Effector memory CD8-positive, alpha-beta T cell (primary cell): Measurements from ENCODE around the gene STOM.
A peak's percentile ranks its signal among the peaks of the same experiment; 100 is the strongest.

ENCODE experiments used
- ATAC-seq: fragments of 150-1000 bp; cut with Tn5 transposase; replicated peaks from 2 replicates; pipeline ENCODE4 v1.10.0; 2021; ENCODE audit warnings: mild to moderate bottlenecking, moderate library complexity
- DNase-seq, 3 experiments: peaks; one replicate each; pipeline ENCODE4 v3.0.0; 2021
- H3K27ac Mint-ChIP-seq, 2 donors: one replicate each; pipeline ENCODE4 v1.8.0; 2022; ENCODE audit warnings: mild to moderate bottlenecking in 2 of 2, mixed read lengths in 2 of 2, moderate library complexity in 2 of 2
- H3K27me3 Mint-ChIP-seq, 2 donors: one replicate each; pipeline ENCODE4 v1.8.0; 2022; ENCODE audit warnings: mixed read lengths in 2 of 2
- H3K36me3 Mint-ChIP-seq: one replicate; pipeline ENCODE4 v1.8.0; 2022; ENCODE audit warnings: mild to moderate bottlenecking, moderate library complexity, mixed read lengths; ENCODE audit not compliant: insufficient read depth
- H3K4me1 Mint-ChIP-seq, 2 donors: one replicate each; pipeline ENCODE4 v1.8.0; 2022; ENCODE audit warnings: low read depth in 2 of 2, mixed read lengths in 2 of 2
- H3K4me3 Mint-ChIP-seq, 2 donors: one replicate each; pipeline ENCODE4 v1.8.0; 2022; ENCODE audit warnings: mild to moderate bottlenecking in 2 of 2, mixed read lengths in 2 of 2, moderate library complexity in 2 of 2
- H3K9me3 Mint-ChIP-seq, 2 donors: one replicate each; pipeline ENCODE4 v1.8.0; 2022; ENCODE audit warnings: mixed read lengths in 2 of 2

Gene STOM

DNA sequence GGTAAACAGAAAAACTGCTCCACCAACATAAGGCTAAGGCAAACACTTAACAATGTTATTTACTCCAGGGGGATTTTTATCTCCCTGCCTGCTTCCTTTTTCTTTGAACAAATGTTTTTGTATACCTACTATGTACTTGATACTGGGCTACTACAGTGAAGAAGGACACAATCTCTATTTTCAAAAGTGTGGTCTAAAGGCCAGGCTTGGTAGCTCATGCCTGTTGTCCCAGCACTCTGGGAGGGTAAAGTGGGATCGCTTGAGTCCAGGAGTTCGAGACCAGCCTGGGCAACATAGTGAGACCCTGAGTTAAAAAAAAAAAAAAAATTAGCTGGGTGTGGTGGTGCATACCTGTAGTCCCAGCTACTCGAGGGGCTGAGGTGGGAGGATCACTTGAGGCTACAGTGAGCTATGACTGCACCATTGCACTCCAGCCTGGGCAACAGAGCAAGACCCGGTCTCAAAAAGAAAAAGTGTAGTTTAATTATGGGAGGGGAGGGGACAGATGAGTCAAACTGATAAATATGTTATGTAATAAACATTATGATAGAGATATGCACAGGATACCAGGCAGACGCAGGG, 3.3 kb downstream of the STOM start:
- Mint-ChIP-seq H3K36me3 (peaks cover 26% of the 10 kb centered on the region), H3K4me1 (peaks cover 40 to 67% of the 10 kb centered on the region in 2 donors), H3K27ac (peak overlapping the region; percentile 88 to 89), H3K4me3 (peak overlapping the region; percentile 83 to 93), H3K27me3 (no peaks in the 10 kb centered on the region), H3K9me3 (peaks cover 0 to 7% of the 10 kb centered on the region in 2 donors)
- DNase-seq: no peak
- ATAC-seq: no peak

DNA sequence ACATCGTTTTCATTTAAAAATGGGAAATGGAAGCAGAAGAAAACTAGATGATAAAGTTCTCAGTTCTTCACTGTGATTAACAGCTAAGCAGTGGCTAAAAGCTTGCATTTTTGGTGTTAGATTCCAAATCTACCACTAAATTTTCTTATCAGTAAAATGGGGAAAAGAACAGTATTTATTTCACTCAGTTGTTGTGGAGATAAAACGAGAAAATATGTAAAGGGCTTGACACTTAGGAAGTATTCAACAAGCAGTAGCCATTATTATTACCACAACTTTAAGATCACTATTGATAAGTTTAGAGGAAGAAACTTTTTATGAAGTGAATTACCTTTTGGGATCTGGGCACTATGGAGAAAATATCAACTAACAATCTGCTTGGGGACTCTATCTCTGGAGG, 4.5 kb downstream of the STOM start:
- Mint-ChIP-seq H3K27ac (peak overlapping the region; percentile 53 to 88), H3K9me3 (peaks cover 0 to 5% of the 10 kb centered on the region in 2 donors), H3K36me3 (peaks cover 34% of the 10 kb centered on the region), H3K4me1 (peaks cover 32 to 67% of the 10 kb centered on the region in 2 donors), H3K4me3 (peak overlapping the region; percentile 44 to 56), H3K27me3 (no peaks in the 10 kb centered on the region)
- no peak for DNase-seq
- no peak for ATAC-seq

DNA sequence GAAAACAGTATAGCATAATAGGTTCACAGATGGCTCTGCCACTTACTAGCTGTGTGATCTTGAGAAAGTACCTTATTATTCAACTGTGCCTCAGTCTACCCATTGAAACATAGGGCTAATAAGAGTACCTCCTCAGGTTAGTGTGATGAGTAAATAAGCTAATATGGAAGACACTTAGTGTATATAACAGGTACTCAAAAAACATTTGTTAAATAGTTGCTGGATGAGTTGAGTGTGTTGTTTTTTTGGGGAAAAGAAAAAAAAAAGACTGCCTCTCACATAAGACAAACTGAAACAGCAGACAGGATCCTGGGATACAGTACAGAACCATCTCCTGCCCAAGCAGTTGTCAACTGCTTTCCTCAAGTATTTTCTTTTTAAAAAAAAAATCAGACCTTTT, 5.2 kb downstream of the STOM start:
- Mint-ChIP-seq H3K4me1 (peaks cover 31 to 68% of the 10 kb centered on the region in 2 donors), H3K27me3 (no peaks in the 10 kb centered on the region), H3K4me3 (peak overlapping the region; percentile 44 to 56), H3K9me3 (no peaks in the 10 kb centered on the region), H3K27ac (peak overlapping the region; percentile 53 to 88), H3K36me3 (peaks cover 29% of the 10 kb centered on the region)
- DNase-seq (no peak), ATAC-seq (no peak)

DNA sequence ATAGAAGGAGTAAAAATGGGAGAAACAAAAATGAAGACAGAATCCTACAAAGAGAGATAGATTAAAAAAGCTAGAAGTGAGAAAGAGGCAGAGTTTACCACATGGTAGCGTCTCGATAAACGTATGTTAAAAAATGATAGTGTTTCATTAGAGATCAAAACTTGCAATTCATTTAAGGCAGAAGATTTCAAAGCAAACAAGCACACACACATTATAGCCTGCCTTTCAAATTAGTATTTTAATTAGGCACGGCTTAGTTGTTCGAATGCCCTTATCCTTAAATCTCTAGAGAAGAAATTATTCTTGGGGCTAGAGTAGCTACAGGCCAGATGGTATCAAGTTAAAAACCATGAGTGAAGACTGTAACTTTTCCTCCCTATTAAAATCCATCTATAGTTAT, 6.0 kb downstream of the STOM start:
- H3K4me3 Mint-ChIP-seq: peak overlapping the region; percentile 0 to 56
- DNase-seq (no peak), ATAC-seq (no peak)
- no peaks in the 10 kb centered on the region for H3K9me3 Mint-ChIP-seq
- H3K27ac Mint-ChIP-seq: peak overlapping the region in 1 of 2 donors; percentile 88
- H3K27me3 Mint-ChIP-seq: no peaks in the 10 kb centered on the region
- peaks cover 26% of the 10 kb centered on the region for H3K36me3 Mint-ChIP-seq
- H3K4me1 Mint-ChIP-seq: peaks cover 36 to 76% of the 10 kb centered on the region in 2 donors

DNA sequence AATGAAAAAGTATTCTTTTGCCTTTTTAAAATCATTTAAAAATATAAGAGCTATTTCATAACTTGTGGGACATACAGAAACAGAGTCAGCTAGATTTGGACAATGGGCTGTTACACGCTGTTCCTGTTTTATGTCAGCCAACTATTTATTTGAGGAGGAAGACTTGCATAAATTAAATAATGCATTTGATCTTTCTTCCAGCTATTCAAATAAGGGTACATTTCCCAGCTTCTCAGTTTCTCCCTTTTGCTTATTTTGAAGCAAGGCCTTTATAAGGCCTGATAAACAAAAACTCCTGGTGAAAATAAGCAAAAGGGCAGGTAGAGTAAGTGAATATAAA, 6.5 kb downstream of the STOM start:
- Mint-ChIP-seq H3K36me3 (peaks cover 26% of the 10 kb centered on the region), H3K27me3 (no peaks in the 10 kb centered on the region), H3K9me3 (no peaks in the 10 kb centered on the region), H3K27ac (peak overlapping the region in 1 of 2 donors; percentile 88), H3K4me1 (peaks cover 41 to 81% of the 10 kb centered on the region in 2 donors), H3K4me3 (peak overlapping the region; percentile 0 to 56)
- DNase-seq (no peak), ATAC-seq (no peak)

DNA sequence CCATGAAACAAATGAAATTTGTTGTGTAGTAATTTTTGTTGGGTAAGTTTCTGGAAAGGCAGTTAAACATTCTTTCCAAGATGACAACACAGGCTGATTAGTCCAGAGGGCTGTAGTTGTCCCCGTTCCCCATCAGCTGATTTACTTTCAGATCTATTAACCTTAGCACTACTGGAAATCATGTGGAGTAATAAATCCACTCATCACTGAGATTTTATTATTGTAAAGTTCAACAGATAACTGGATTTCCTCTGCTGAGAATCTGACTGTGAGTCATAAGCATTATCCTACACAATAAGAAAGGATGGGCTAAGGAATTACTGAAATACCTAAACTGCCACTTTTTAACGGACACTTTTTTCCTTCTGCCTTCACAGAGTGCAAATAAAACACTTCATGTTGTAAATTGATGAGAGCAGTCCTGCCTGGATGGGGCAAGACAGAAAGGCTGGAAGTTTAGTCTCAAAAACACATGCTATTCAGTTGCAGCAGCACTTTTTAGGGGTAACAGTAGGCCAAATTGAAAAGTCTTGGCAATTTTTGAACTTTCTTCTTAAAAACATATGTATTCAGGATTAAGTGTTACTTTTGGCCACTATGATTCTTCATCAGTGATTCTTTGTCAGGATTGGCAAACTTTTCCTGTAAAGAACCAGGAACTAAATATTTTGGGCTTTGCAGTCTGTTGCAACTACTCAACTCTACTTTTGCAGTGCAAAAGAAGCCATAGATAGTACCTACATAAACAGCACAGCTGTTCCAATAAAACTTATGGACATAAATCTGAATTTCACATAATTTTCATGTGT, 7.0 kb downstream of the STOM start:
- ATAC-seq (no peak), DNase-seq (no peak)
- H3K27ac Mint-ChIP-seq: peak overlapping the region in 1 of 2 donors; percentile 65
- H3K4me3 Mint-ChIP-seq: peak overlapping the region; percentile 6 to 46
- no peaks in the 10 kb centered on the region for H3K27me3 Mint-ChIP-seq
- H3K36me3 Mint-ChIP-seq: peaks cover 24% of the 10 kb centered on the region
- peaks cover 43 to 84% of the 10 kb centered on the region in 2 donors for H3K4me1 Mint-ChIP-seq
- H3K9me3 Mint-ChIP-seq: no peaks in the 10 kb centered on the region

DNA sequence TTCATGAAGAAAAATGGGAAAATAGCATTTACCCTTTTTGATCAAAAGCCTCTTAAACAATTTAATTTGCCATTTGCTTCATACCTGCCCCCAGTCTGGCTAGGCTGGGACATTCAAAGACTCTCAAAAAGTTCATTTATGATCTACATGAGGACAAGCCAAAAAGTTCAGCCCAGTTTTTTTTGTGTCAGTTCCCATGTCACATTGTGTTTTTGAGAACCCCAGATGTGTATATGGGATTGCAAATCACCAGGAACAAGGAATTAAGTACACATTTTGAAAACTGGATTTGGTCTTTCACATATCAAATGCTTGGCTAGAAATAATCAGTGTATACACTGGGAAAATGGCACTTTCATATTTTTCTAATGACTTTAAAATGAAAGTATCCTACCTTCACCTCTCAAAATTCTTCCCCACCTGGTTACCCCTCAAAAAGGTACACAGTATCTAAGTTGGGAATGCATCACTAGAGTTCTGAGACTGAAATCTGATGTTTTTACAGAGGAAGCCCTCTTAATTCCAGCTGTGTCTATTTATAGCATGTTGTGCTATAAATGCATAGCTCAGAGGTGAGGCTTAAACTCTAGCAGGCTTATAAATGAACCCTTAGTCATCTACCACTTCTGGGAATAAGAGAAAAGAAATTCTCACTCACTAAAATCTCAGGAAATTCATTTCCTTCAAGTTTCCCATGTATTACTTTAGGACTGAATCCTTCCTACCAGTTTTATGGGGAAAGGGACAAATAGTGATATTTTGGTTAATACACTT, 9.3 kb downstream of the STOM start:
- DNase-seq (no peak), ATAC-seq (no peak)
- H3K36me3 Mint-ChIP-seq: peaks cover 30% of the 10 kb centered on the region
- H3K4me3 Mint-ChIP-seq: peak overlapping the region in 1 of 2 donors; percentile 50
- no peaks in the 10 kb centered on the region for H3K9me3 Mint-ChIP-seq
- no peaks in the 10 kb centered on the region for H3K27me3 Mint-ChIP-seq
- H3K4me1 Mint-ChIP-seq: peaks cover 53 to 84% of the 10 kb centered on the region in 2 donors
- peak overlapping the region; percentile 70 to 92 for H3K27ac Mint-ChIP-seq

DNA sequence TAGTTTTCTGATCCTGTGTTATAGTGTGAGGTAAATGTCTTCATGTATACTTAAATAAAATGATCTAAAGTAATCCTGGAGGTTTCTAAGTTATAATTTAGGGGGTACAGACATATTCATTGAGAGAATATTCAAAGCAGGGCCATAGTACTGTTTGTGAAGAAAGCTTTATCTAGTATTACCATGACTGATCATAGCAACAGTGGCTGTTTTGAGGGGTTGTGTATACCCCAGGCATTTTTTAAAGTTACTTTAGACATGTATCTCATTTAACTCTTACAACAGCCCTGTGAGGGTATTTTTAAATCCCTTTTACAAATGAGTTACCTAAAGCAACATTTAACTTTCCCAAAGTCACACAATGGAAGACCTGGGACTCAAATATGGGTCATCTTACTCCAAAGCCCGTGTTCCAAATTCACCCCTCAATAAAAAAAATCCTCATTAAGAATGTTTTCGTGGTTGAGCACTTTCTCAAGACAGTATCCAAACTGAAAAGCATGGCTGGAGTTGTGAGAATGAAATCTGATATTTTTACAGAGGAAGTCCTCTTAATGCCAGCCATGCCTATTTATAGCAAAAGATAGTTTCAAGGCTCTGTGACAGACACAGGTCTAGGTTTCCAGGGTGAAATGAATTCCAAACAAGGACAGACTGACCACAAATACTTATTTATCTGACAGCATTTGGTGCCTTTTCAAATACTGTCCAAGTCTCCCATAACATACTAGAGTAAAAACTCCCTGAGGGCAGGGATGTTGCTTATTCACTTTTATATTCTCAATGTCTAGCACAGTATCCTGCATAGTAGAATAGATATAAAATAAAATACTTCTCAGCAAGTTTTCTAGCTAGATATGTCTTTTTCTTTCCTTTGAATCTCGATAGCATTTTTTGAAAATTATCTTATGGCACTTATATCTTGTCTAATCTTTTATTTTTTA, 10.4 kb downstream of the STOM start:
- DNase-seq (no peak), ATAC-seq (no peak)
- Mint-ChIP-seq H3K4me3 (peak overlapping the region; percentile 70 to 78), H3K9me3 (no peaks in the 10 kb centered on the region), H3K4me1 (peaks cover 49 to 79% of the 10 kb centered on the region in 2 donors), H3K27me3 (no peaks in the 10 kb centered on the region), H3K27ac (peak overlapping the region; percentile 92), H3K36me3 (peaks cover 40% of the 10 kb centered on the region)

DNA sequence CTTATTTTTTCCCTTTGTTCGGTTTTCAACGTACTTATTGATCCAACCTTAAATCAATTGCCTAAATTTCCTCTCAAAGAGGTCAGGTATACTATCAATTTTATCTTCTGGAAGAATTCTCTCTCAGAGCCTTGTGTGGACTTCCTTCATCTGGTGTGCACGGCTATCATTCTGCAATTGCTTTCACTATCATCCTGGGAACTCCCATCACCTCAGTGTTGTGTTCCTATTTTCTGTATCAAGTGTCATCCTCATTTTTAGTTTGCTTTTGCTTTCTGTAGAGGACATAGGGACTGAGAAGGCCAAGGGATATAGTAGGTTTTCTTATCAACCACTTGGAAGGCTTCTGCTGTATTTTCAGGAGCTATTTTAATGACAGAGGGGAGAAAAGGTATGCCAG, 11.3 kb downstream of the STOM start:
- Mint-ChIP-seq H3K4me3 (peak overlapping the region; percentile 70 to 78), H3K4me1 (peaks cover 53 to 78% of the 10 kb centered on the region in 2 donors), H3K27ac (peak overlapping the region; percentile 92)

DNA sequence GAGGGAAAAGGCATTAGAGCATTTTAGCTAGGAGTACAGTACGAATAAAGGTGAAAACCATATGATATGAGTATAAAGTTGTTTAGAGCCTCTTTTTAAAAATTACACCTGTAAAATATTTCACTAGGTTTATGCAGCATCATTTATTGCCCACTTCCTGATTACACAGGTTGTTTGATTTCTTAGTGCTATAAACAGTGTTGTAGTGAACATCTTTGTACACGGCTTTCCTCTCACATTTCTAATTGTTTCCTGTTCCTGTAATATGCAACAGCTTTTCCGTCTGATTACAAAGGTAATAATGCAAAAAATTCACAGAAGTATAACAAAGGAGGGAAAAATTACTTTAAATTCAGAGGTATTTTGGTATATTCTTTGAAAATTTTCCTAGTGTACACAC, 13.0 kb downstream of the STOM start:
- Mint-ChIP-seq H3K4me3 (peak overlapping the region; percentile 73 to 78), H3K9me3 (no peaks in the 10 kb centered on the region), H3K36me3 (peaks cover 56% of the 10 kb centered on the region), H3K27me3 (no peaks in the 10 kb centered on the region), H3K4me1 (peaks cover 57 to 80% of the 10 kb centered on the region in 2 donors), H3K27ac (peak overlapping the region; percentile 90 to 92)
- DNase-seq: no peak
- peak; percentile 31 for ATAC-seq

More for the DNA sequence above, 11.3 kb downstream of the STOM start:
- no peaks in the 10 kb centered on the region for H3K27me3 Mint-ChIP-seq
- DNase-seq (no peak), ATAC-seq (peak; percentile 52)
- no peaks in the 10 kb centered on the region for H3K9me3 Mint-ChIP-seq
- H3K36me3 Mint-ChIP-seq: peaks cover 45% of the 10 kb centered on the region

DNA sequence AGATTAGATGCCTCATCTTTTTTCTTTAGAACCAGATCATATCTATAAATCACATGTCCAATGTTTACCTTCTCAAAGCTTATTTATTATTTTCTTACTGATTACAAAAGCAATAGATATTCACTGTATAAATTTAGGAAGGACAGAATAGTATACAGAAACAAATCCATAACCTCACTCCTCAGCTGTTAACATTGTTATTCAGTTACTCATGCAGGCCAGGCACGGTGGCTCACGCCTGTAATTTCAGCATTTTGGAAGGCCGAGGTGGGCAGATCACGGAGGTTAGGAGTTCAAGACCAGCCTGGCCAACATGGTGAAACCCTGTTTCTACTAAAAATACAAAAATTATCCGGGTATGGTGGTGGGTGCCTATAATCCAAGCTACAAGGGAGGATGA, 15.3 kb downstream of the STOM start:
- no peak for ATAC-seq
- H3K36me3 Mint-ChIP-seq: peaks cover 61% of the 10 kb centered on the region
- H3K27ac Mint-ChIP-seq: no peak overlapping the region
- H3K4me3 Mint-ChIP-seq: peak overlapping the region; percentile 40 to 78
- no peaks in the 10 kb centered on the region for H3K27me3 Mint-ChIP-seq
- H3K9me3 Mint-ChIP-seq: no peaks in the 10 kb centered on the region
- H3K4me1 Mint-ChIP-seq: peaks cover 66 to 80% of the 10 kb centered on the region in 2 donors
- DNase-seq: no peak

DNA sequence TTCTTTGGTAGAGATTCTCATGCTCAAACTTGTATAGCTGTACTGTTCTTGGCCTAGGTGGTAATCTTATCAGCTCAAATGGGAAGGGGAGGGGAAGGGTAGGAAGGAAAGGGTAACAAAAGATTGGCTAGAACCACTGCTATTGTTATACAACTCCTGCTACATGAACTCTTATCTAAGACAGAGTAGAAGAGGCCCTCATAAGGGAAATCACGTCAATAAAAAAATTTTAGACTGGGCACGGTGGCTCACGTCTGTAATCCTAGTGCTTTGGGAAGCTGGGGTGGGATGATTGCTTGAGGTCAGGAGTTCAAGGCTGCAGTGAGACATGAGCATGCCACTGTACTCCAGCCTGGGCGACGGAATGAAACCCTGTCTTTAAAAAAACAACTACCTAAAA, 15.9 kb downstream of the STOM start:
- H3K4me1 Mint-ChIP-seq: peaks cover 62 to 74% of the 10 kb centered on the region in 2 donors
- H3K9me3 Mint-ChIP-seq: no peaks in the 10 kb centered on the region
- H3K36me3 Mint-ChIP-seq: peaks cover 65% of the 10 kb centered on the region
- no peak for DNase-seq
- H3K27ac Mint-ChIP-seq: peak overlapping the region; percentile 24 to 66
- no peaks in the 10 kb centered on the region for H3K27me3 Mint-ChIP-seq
- ATAC-seq: peak; percentile 6
- peak overlapping the region; percentile 61 to 78 for H3K4me3 Mint-ChIP-seq
